Rectal smooth muscle tissue (tissue), 1 donor: ENCODE measurements around the gene MBD3L4.
"Not testable (repeated sequence)": the region's sequence is repeated elsewhere in the genome, so short reads cannot be mapped to it uniquely, and the experiment has no call there.

Experiments
- H3K27ac ChIP-seq: one replicate; pipeline ENCODE4 v1.7.0; 2013; ENCODE audit warnings: low read depth, low read length, inconsistent platforms
- H3K27me3 ChIP-seq: one replicate; pipeline ENCODE4 v1.7.0; 2013; ENCODE audit warnings: low read length; ENCODE audit not compliant: control insufficient read depth, insufficient read depth
- H3K36me3 ChIP-seq: one replicate; pipeline ENCODE4 v1.7.0; 2013; ENCODE audit warnings: low read length; ENCODE audit not compliant: control insufficient read depth, insufficient read depth
- H3K4me1 ChIP-seq: one replicate; pipeline ENCODE4 v1.7.0; 2013; ENCODE audit warnings: low read length; ENCODE audit not compliant: control insufficient read depth, insufficient read depth
- H3K4me3 ChIP-seq: one replicate; pipeline ENCODE4 v1.7.0; 2013; ENCODE audit warnings: low read length
- H3K9ac ChIP-seq: one replicate; pipeline ENCODE4 v1.7.0; 2013; ENCODE audit warnings: low read length

The MBD3L4 gene

DNA sequence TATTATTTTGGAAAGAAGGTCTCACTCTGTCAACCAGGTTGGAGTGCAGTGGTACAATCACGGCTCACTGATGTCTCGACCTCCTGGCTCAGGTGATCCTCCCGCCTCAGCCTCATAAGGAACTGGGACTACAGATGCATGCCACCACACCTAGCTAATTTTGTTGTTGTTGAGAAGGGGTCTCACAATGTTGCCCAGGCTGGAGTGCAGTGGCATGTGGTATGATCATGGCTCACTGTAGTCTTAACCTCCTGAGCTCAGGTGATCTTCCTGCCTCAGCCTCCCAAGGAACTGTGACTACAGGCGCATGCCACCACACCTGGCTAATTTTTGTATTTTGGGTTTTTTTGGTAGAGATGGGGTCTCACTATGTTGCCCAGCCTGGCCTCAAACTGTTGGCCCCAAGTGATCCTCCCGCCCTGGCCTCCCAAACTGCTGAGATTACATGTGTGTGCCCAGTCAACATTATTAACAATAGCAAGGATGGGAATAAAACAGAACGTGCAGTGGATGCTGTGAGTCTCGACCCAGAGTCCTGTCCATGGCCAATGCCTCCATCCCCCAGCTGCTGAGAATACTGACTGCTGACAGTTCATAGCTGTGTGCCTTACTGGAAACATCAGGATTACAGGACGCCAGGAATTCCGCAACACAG is 23.9 kb upstream of the MBD3L4 start:
- H3K27me3 ChIP-seq, result no peaks in the 10 kb centered on the region
- H3K9ac ChIP-seq, result no peak overlapping the region
- no peak overlapping the region for H3K4me3 ChIP-seq
- H3K4me1 ChIP-seq, result no peaks in the 10 kb centered on the region
- H3K27ac ChIP-seq, result no peak overlapping the region
- H3K36me3 ChIP-seq, result no peaks in the 10 kb centered on the region

DNA sequence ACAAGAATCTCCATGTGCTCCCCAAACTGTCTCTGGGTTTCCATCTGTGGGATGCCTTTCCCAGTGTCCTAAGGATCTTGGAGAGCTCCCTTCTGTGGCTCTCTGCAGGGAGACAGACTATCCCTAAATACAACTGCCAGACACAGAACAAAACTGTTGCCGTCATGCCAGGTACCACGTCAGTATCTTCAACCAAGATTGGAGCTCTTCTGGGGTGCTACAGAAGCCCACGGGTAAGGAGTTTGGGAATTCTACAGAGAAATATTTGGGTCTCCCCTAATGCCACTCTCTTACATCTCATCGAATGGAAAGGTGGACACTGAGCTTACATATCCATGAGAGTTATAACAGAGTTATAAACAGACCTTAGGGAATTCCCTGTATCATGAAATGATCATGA is 23.4 kb upstream of the MBD3L4 start:
- Histone ChIP-seq H3K27ac (no peak overlapping the region), H3K9ac (no peak overlapping the region), H3K4me3 (no peak overlapping the region), H3K27me3 (no peaks in the 10 kb centered on the region), H3K36me3 (no peaks in the 10 kb centered on the region), H3K4me1 (no peaks in the 10 kb centered on the region)

DNA sequence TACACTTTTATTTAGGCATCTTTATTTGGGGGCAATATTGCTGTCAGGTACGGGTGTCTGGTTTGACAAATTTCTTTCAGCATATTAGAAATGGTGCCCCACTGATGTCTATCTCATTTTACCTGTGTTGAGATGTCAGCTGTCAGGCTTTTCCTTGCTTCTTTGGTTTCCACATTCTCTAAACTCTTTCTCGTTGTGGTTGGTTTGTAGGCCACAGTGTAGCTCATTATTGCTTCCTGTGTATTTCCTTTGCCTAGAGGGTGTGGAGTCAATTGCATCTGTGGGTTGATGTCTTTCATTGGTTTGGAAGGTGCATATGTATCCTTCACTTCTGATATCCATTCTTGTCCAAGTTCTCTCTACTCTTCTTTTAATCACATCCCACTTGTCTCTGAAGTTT is 20.0 kb upstream of the MBD3L4 start:
- not testable (repeated sequence) for H3K4me1 ChIP-seq

DNA sequence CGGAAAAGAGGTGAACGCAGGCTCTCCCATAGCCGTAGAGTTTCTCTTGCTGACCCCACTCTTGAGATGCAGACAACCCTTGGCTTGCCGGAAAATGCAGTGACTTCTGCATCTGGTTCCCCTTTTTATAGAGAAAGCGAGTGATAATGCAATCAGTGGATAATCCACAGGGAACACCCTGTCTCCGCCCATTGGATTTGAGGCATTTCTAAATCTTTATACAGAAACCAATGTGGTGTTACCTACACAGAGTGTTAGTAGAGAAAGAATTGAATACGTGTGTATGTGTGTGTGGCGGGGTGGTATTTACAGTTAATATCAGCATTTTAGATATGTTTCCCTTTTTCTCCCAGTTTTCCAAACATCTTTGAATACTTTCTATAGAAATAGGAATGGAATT is 18.6 kb upstream of the MBD3L4 start, which contains the start of gene MBD3L3:
Gene MBD3L3 (minus strand): TSS at position 101 of the 400 bp plus-strand sequence. CDS start 71 bp downstream, at position 30.
- not testable (repeated sequence) for H3K4me1 ChIP-seq, H3K36me3 ChIP-seq, H3K9ac ChIP-seq, H3K27me3 ChIP-seq, H3K27ac ChIP-seq, H3K4me3 ChIP-seq

More for the DNA sequence above, 20.0 kb upstream of the MBD3L4 start:
- not testable (repeated sequence) for H3K4me3 ChIP-seq, H3K27ac ChIP-seq, H3K27me3 ChIP-seq, H3K9ac ChIP-seq, H3K36me3 ChIP-seq

DNA sequence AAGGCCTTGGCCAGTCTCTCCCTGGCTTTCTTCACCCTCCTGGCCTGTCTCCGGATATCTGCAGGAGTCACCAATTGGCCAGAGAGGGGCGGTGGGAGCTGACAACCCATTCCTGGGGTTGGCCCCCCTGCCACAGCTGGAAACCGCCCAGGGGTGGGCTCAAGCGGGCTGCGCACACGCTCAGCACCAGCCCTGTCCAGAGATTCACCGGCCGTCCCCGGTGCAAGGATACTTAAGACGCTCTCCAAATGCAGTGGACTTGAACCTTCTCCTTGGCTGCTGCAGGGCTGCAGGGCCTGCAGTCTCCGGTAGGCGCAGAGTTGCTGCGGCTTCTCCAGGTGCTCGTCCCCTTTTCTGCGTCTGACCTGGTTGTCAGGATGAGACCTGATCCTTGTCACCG is 16.4 kb upstream of the MBD3L4 start:
- H3K27me3 ChIP-seq, H3K4me3 ChIP-seq, H3K9ac ChIP-seq, H3K27ac ChIP-seq, H3K36me3 ChIP-seq, H3K4me1 ChIP-seq: not testable (repeated sequence)

DNA sequence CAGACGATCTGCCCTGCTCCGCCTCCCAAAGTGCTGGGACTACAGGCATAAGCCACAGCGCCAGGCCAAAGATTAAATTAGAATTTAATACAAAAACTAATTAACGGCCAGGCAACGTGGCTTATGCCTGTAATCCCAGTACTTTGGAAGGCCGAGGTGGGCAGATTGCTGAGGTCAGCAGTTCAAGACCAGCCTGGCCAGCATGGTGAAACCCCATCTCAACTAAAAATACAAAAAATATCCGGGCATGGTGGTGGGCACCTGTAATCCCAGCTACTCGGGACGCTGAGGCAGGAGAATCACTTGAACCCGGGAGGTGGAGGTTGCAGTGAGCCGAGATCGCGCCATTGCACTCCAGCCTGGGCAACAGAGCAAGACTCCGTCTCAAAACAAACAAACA is 15.7 kb upstream of the MBD3L4 start:
- H3K27me3 ChIP-seq, H3K36me3 ChIP-seq, H3K27ac ChIP-seq, H3K9ac ChIP-seq, H3K4me3 ChIP-seq, H3K4me1 ChIP-seq: not testable (repeated sequence)

DNA sequence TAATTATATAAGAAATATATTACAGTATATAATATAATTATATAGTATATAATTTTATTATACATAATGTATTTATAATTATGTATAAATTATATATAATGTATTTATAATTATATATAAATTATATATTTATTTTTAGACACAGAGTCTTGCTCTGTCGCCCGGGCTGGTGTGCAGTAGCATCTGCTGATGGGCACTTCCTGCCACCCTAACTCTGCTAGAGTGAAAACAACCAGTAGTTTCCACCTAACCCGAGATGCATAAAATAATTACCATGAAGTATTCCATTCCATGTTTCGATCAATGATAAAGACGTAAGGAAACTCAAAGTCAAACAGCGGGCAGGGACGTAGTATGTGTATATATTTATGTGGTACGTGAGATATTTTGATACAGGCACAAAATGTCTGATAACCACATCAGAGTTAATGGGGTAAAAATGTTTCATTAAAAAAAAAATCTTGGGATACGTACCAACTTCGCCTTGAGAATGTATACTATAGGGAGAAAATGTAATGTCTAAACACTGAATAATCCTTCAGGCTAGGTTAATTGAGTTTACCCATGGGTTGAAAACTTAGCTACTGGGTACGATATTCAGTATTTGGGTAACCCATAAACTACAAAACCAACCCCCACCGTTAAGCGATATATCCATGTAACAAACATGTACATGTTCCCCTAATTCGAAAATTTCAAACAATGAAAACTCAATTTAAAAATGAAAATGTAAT is 14.8 kb upstream of the MBD3L4 start:
- H3K4me3 ChIP-seq, H3K36me3 ChIP-seq, H3K9ac ChIP-seq, H3K4me1 ChIP-seq, H3K27me3 ChIP-seq, H3K27ac ChIP-seq: not testable (repeated sequence)

DNA sequence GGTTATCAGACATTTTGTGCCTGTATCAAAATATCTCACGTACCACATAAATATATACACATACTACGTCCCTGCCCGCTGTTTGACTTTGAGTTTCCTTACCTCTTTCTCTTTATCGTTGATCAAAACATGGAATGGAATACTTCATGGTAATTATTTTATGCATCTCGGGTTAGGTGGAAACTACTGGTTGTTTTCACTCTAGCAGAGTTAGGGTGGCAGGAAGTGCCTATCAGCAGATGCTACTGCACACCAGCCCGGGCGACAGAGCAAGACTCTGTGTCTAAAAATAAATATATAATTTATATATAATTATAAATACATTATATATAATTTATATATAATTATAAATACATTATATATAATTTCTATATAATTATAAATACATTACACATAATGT is 12.9 kb upstream of the MBD3L4 start:
- H3K36me3 ChIP-seq, H3K9ac ChIP-seq, H3K27ac ChIP-seq, H3K4me1 ChIP-seq, H3K27me3 ChIP-seq, H3K4me3 ChIP-seq: not testable (repeated sequence)

DNA sequence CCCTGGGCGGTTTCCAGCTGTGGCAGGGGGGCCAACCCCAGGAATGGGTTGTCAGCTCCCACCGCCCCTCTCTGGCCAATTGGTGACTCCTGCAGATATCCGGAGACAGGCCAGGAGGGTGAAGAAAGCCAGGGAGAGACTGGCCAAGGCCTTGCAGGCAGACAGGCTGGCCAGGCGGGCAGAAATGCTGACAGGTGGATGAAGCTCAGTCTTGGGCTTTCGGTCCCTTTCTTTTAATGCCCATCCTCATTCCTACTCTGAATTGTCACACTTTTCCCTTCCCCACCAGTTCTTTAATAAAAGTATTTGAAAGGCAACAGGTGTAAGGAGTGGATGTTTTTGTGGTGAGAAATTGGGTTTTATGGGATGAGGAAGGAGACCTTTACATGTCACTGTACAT is 11.4 kb upstream of the MBD3L4 start:
- H3K27ac ChIP-seq, H3K36me3 ChIP-seq, H3K9ac ChIP-seq, H3K27me3 ChIP-seq, H3K4me1 ChIP-seq, H3K4me3 ChIP-seq: not testable (repeated sequence)

DNA sequence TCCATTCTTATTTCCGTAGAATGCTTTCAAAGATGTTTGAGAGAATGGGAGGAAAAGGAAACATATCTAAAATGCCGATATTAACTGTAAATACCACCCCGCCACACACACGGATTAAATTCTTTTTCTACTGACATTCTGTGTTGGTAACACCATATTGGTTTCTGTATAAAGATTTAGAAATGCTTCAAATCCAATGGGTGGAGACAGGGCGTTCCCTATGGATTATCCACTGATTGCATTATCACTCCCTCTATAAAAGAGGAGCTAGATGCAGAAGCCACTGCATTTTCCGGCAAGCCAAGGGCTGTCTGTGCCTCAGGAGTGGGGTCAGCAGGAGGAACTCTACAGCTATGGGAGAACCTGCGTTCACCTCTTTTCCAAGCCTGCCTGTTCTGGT is 9.0 kb upstream of the MBD3L4 start, which contains the start of gene MBD3L2:
Gene MBD3L2 (plus strand): TSS at position 301 of the 400 bp plus-strand sequence. CDS start 53 bp downstream, at position 354.
- not testable (repeated sequence) for H3K4me3 ChIP-seq, H3K27ac ChIP-seq, H3K36me3 ChIP-seq, H3K4me1 ChIP-seq, H3K9ac ChIP-seq, H3K27me3 ChIP-seq

DNA sequence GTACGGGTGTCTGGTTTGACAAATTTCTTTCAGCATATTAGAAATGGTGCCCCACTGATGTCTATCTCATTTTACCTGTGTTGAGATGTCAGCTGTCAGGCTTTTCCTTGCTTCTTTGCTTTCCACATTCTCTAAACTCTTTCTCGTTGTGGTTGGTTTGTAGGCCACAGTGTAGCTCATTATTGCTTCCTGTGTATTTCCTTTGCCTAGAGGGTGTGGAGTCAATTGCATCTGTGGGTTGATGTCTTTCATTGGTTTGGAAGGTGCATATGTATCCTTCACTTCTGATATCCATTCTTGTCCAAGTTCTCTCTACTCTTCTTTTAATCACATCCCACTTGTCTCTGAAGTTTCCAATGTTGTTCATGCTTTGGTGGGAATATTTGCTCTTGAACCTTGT is 1.6 kb upstream of the MBD3L4 start:
- H3K4me1 ChIP-seq, H3K4me3 ChIP-seq, H3K27ac ChIP-seq, H3K36me3 ChIP-seq, H3K27me3 ChIP-seq, H3K9ac ChIP-seq: not testable (repeated sequence)

DNA sequence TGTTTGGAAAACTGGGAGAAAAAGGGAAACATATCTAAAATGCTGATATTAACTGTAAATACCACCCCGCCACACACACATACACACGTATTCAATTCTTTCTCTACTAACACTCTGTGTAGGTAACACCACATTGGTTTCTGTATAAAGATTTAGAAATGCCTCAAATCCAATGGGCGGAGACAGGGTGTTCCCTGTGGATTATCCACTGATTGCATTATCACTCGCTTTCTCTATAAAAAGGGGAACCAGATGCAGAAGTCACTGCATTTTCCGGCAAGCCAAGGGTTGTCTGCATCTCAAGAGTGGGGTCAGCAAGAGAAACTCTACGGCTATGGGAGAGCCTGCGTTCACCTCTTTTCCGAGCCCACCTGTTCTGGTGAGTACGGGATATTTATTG is 9.7 kb downstream of the MBD3L4 start, which contains the start of gene MBD3L5:
Gene MBD3L5 (plus strand): TSS at position 301 of the 400 bp plus-strand sequence. CDS start 34 bp downstream, at position 335.
- not testable (repeated sequence) for H3K27me3 ChIP-seq, H3K4me1 ChIP-seq, H3K4me3 ChIP-seq

DNA sequence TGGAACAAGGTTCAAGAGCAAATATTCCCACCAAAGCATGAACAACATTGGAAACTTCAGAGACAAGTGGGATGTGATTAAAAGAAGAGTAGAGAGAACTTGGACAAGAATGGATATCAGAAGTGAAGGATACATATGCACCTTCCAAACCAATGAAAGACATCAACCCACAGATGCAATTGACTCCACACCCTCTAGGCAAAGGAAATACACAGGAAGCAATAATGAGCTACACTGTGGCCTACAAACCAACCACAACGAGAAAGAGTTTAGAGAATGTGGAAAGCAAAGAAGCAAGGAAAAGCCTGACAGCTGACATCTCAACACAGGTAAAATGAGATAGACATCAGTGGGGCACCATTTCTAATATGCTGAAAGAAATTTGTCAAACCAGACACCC is 11.2 kb downstream of the MBD3L4 start:
- H3K4me3 ChIP-seq, H3K4me1 ChIP-seq, H3K36me3 ChIP-seq, H3K27ac ChIP-seq, H3K27me3 ChIP-seq, H3K9ac ChIP-seq: not testable (repeated sequence)

More for the DNA sequence above, 9.7 kb downstream of the MBD3L4 start, which contains the start of gene MBD3L5:
- not testable (repeated sequence) for H3K36me3 ChIP-seq, H3K27ac ChIP-seq, H3K9ac ChIP-seq
